Calu3 (cell line): ENCODE measurements around the gene FRS2. TPM values are rescaled to one million over a fixed set of nuclear protein-coding genes. Genes with fewer than 3 reads are reported as not detected.

Source experiments
- BruUV-seq: library from RNA; stranded (reverse); fragments of 400-500 nt; replicated peaks from 2 replicates; lab custom pipeline; 2021; lab: Mats Ljungman, UMichigan
- CTCF ChIA-PET: fragments of 300-600 bp; sonication (Branson Sonifier 250); formaldehyde crosslinking; loops from one replicate; lab custom pipeline; 2022; ENCODE audit warnings: antibody characterized with exemption; lab: Charles Lee
- DNase-seq: peaks from one replicate; pipeline ENCODE4 v3.0.0; 2022
- H3K27ac Mint-ChIP-seq: one replicate; pipeline ENCODE4 v1.8.0; 2022; ENCODE audit warnings: mixed read lengths; ENCODE audit not compliant: unreplicated experiment
- H3K27me3 Mint-ChIP-seq: one replicate; pipeline ENCODE4 v1.8.0; 2022; ENCODE audit warnings: mixed read lengths; ENCODE audit not compliant: unreplicated experiment
- H3K36me3 Mint-ChIP-seq: one replicate; pipeline ENCODE4 v1.8.0; 2022; ENCODE audit warnings: mild to moderate bottlenecking, moderate library complexity, mixed read lengths; ENCODE audit not compliant: insufficient read depth, unreplicated experiment
- H3K4me1 Mint-ChIP-seq: one replicate; pipeline ENCODE4 v1.8.0; 2022; ENCODE audit warnings: mild to moderate bottlenecking, low read depth, mixed read lengths; ENCODE audit not compliant: unreplicated experiment
- H3K4me3 Mint-ChIP-seq: one replicate; pipeline ENCODE4 v1.8.0; 2022; ENCODE audit warnings: mild to moderate bottlenecking, low read depth, moderate library complexity, mixed read lengths; ENCODE audit not compliant: unreplicated experiment
- H3K9me3 Mint-ChIP-seq: one replicate; pipeline ENCODE4 v1.8.0; 2022; ENCODE audit warnings: low read depth, mixed read lengths; ENCODE audit not compliant: unreplicated experiment
- intact Hi-C: fragments of 100-400 bp; cut with micrococcal nuclease; formaldehyde crosslinking; loops from one replicate; pipeline ENCODE4 v1.10.0; 2022; ENCODE audit not compliant: unreplicated experiment
- total RNA-seq: library from RNA; stranded (reverse); gene quantifications from 2 replicates; pipeline ENCODE4 v1.2.3, GENCODE V29; 2022
- TF ChIP-seq, protein P1 (sequence below): fragments of 200-600 bp; IDR thresholded peaks from one replicate; pipeline ENCODE4 v1.8.0; 2022; ENCODE audit warnings: antibody characterized with exemption; ENCODE audit not compliant: unreplicated experiment

FRS2 gene
- total RNA-seq, 1 experiment from 2014 or later = 27.5 TPM

DNA sequence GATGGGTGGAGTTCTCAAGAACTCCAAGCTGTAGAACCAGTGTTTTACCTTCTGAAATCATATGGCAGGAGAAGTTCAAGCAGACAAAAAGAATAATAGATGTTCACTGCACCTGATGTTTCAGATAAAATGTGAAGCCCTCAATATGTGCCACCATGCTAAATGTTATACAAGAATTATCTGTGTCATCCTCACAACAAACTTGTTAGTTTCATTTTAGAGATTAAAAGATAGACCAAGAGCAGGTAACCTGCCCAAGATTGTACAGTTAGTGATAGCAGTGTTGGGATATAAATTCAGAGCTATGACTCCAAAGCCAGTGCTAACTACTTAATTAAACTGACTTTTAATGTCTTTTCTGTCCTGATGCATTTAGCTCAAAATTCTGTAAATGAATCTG is 44.7 kb downstream of the FRS2 start:
- no peak for DNase-seq
- Mint-ChIP-seq H3K4me1 (peaks cover 18% of the 10 kb centered on the region), H3K27me3 (no peaks in the 10 kb centered on the region), H3K4me3 (no peak overlapping the region), H3K9me3 (no peaks in the 10 kb centered on the region), H3K27ac (no peak overlapping the region), H3K36me3 (no peaks in the 10 kb centered on the region)
- CTCF ChIA-PET = interaction anchor here (0.7 to 2.1 kb wide), 2 partner anchors 13 to 19 kb away, joined by 3 to 9 read pairs; no protein-coding TSS in a partner anchor
- TF ChIP-seq, protein P1, sequence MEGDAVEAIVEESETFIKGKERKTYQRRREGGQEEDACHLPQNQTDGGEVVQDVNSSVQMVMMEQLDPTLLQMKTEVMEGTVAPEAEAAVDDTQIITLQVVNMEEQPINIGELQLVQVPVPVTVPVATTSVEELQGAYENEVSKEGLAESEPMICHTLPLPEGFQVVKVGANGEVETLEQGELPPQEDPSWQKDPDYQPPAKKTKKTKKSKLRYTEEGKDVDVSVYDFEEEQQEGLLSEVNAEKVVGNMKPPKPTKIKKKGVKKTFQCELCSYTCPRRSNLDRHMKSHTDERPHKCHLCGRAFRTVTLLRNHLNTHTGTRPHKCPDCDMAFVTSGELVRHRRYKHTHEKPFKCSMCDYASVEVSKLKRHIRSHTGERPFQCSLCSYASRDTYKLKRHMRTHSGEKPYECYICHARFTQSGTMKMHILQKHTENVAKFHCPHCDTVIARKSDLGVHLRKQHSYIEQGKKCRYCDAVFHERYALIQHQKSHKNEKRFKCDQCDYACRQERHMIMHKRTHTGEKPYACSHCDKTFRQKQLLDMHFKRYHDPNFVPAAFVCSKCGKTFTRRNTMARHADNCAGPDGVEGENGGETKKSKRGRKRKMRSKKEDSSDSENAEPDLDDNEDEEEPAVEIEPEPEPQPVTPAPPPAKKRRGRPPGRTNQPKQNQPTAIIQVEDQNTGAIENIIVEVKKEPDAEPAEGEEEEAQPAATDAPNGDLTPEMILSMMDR = no peak
- no TSS peak for BruUV-seq
- intact Hi-C loops = no loop called here

DNA sequence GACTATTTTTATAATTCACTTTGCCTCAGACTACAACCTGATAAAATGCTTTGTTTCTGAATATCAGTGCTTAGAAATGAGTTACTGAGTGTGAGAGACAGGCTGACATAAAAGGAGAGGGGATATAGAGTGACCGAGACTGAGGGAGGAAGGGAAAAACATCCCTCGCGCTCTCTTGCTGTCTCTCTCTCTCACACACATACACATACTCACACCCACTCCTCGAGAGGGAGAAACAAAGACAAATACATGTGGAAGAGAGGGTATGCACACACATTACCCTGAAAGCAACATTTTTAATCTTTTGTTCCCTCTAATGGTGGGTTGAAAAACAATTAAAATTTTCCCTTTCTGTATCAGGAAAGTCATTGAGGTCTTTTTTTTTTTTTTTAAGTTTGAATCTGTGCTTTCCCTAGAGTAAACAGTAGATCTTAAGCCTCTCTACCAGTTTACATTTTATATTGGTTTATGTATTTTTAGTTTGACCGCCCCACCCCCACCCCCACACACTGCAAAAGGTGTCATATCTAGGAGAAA is 45.3 kb downstream of the FRS2 start:
- H3K36me3 Mint-ChIP-seq = no peaks in the 10 kb centered on the region
- no peak overlapping the region for H3K27ac Mint-ChIP-seq

GRCh38 chr12:69516950-69517349 is 46.8 kb downstream of the FRS2 start:
- Mint-ChIP-seq H3K9me3 (peaks cover 7% of the 10 kb centered on the region), H3K27me3 (no peaks in the 10 kb centered on the region), H3K4me3 (no peak overlapping the region), H3K36me3 (no peaks in the 10 kb centered on the region), H3K27ac (no peak overlapping the region), H3K4me1 (peaks cover 12% of the 10 kb centered on the region)
- BruUV-seq = no TSS peak
- TF ChIP-seq, protein P1 = no peak
- intact Hi-C loops = no loop called here
- DNase-seq = no peak
- CTCF ChIA-PET = no interaction called here

More for the DNA sequence above, 45.3 kb downstream of the FRS2 start:
- CTCF ChIA-PET = interaction anchor here (0.6 to 2.1 kb wide), 3 partner anchors 13 to 193 kb away, joined by 3 to 9 read pairs (median 8); no protein-coding TSS in a partner anchor
- no peak for DNase-seq
- TF ChIP-seq, protein P1 = no peak
- intact Hi-C loops = no loop called here
- Mint-ChIP-seq H3K4me3 (no peak overlapping the region), H3K27me3 (no peaks in the 10 kb centered on the region), H3K9me3 (no peaks in the 10 kb centered on the region), H3K4me1 (peaks cover 18% of the 10 kb centered on the region)
- no TSS peak for BruUV-seq

- H3K4me1 Mint-ChIP-seq = peaks cover 8% of the 10 kb centered on the region
- intact Hi-C loops = no loop called here
- no TSS peak for BruUV-seq
- H3K4me3 Mint-ChIP-seq = no peak overlapping the region
- no peaks in the 10 kb centered on the region for H3K36me3 Mint-ChIP-seq
- no peaks in the 10 kb centered on the region for H3K27me3 Mint-ChIP-seq
- TF ChIP-seq, protein P1 = no peak
- peaks cover 8% of the 10 kb centered on the region for H3K9me3 Mint-ChIP-seq
- CTCF ChIA-PET = interaction anchor here (0.5 kb wide), 1 partner anchor 586 kb away, joined by 3 read pairs; no protein-coding TSS in a partner anchor
- no peak overlapping the region for H3K27ac Mint-ChIP-seq
- DNase-seq = no peak
Measured at GRCh38 chr12:69517406-69517805, 47.2 kb downstream of the FRS2 start.
